C1 segment of cervical spinal cord (tissue), 14 donors: ENCODE data around the gene TAPT1.
"Not testable (repeated sequence)": the region's sequence is repeated elsewhere in the genome, so short reads cannot be mapped to it uniquely, and the experiment has no call there.

ENCODE experiments used
- DNase-seq, 14 donors: peaks; one replicate each; lab custom pipeline; 2025; lab: John Stamatoyannopoulos, UW

Gene TAPT1

DNA sequence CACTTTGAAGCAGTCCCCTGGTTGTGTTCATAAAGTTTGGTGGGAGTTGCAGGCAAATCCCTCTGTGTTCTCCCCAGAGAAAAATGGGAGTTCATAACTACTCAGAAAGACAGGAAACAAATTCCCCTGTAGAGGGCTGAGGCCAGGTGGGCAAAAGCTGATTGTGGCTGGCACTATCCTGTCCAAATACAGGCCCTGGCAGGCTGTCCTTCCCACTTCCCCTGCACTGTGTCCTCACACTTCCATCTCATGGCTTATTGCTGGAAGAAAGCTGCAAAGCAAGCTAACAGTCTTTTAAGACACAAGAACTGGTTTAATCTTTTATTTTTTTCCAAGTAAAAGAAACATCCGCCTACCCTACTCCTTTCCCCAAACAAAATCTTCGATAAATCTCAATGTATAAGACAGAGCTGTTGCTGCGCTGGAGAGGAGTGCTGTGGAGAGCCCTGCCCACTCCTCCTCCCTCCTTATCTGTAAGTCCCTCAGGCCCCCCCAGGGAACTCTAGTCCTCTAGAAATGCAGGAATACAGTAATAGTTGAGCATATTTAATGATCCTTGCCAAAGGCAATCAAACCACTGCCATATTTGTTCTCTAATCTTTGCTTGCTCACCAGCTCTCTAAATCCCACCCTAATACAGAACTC lies 14.0 kb downstream of the TAPT1 start:
- peak in 2 of 14 donors; percentile 8 to 22 for DNase-seq

DNA sequence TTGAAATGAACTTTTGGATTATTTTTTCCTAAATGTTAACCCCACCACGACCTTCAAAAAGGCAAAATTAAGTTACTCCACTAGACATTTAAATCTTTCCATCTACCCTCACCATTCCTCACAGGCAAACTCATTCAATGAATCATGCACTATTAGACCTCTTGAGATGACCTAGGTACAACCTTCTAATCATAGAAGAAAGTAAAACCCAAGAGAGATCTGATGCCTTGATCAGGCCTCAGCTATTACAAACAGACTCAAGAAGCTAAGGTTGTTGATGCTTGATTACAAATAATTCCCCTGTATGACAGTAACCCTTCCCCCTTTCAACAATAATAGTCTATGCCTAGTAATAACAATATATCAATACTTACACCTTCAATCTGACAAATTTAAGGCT lies 18.9 kb downstream of the TAPT1 start:
- no peak for DNase-seq

DNA sequence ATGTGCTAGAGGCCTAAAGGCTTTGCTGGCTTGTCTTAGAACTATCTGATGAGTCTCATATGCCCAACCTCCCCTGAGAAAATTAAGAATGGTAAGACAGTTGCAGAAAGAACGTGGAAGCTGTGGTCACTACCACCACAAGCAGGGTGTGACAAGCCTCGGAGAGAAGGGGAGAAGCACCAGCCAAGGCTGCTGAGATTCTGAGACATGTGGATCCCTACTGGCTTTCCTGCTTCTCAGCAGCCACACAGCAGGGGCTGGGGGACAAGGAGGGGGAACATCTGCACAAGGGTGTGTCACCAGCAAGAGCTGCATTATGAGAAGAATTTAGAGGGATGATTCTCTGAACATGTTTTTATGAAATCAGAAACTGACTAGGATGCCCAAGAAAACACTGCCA lies 19.4 kb downstream of the TAPT1 start:
- DNase-seq, result no peak

DNA sequence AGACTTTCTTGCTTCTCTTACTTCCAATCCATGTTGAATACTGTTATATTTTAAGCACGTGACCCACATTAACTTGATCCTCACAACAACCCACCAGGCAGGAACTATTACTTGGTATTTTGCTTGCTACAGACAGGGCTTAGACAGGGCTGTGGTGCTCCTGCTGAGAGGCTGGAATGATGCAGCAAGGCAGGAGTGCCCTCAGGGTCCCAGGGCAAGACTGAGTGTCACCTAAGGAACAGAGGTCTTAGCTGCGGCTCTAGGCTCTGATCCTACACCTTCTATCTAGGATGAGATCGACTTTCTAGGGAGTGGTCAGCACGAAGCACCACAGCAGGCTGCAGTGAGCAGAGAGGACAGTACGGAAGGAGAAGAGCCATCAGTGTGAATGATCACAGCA lies 20.0 kb downstream of the TAPT1 start:
- no peak for DNase-seq

DNA sequence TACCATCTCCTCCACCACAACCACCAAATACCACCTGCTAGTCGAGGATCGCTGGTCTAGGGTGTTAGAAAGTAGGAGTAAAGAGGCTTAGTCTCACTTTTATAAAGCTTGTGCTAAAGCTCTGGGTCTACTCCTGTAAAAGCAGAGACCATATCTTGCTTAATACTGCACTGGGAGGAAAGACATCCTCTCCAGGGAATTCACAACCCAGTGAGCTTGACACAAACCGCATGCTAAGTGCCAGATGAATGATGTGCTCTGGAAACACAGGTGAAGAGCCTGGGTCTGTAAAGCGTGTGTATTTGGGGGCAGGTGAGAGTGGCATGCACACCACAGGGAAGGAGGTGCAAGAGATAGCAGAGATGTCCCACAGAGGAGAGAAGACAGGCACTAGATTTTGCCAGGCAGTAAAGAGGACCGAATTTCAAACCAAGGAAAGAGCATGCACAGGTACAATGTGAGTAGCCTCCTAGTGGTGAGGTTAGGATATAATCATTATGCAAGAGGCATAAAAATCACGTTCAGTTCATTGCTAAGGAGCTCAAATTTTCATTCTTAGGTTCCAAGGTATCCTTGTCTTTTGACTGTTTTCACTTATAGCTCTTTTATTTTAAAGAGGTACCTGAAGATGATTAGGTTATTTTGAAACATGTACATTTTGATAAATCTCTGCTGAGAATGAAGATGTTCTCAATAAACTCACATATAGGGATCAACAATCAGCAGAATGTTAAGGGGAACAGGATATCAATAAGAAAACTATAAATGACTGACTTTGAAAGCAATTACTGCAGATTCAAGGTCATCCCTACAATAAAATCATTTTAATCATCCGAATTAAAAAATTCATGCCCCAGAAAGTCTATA lies 20.7 kb downstream of the TAPT1 start:
- peak in 1 of 14 donors; percentile 48 for DNase-seq

GRCh38 chr4:16204505-16204904 lies 21.8 kb downstream of the TAPT1 start:
- no peak for DNase-seq

DNA sequence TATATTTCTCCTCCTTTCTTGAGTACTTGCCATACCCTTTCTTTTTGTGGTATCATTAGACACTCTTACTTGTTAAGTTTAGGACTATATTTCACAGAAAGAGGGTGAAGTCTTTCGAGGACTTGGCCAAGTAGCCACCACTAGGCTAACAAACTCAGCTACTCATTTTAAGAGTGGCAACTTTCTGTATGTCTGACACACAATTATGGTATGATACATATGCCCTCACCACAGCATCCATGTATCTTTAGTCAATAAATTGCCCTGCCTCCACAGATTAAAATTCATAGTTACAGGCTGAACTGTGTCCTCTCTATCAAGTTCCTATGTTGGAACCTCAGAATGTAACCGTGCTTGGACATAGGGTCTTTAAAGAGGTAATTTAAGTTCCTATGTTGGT lies 23.2 kb downstream of the TAPT1 start:
- DNase-seq, result no peak

DNA sequence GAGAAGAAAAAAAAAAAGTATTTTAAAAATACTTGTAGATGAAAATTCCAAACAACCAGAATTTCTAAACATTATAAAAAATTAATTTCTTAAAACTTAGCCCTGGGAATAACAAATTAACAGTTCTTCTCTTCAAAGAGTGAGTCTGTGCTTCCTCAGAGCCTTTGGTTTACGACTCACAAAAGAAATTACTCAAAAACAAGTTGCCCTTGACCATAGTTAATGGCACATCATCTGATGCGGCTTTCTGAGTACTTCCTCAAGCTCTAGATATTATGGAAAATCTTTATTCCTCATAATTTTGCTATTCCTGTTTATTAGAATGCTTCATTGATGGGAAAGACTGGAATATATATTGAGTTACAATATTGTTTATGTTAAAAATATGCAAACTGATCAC lies 23.7 kb downstream of the TAPT1 start:
- DNase-seq, result no peak

DNA sequence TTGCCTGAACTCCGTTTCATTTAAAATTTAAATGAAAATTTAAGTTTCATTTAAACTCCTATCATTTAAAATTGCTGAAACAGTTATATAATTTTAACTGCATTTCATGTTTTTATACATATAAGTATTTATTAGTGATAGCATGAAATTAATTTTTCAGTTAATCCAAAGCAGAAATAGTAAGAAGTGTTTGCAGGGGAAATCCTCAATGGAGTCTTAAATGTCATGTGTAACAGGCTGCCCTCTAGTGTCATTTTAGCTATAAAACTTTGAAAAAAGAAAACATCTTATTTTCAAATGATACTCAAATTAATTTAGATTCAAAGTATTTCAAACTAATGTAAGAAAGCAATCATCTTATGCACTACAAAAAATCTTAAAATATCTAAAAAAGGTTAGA lies 27.2 kb downstream of the TAPT1 start:
- no peak for DNase-seq

DNA sequence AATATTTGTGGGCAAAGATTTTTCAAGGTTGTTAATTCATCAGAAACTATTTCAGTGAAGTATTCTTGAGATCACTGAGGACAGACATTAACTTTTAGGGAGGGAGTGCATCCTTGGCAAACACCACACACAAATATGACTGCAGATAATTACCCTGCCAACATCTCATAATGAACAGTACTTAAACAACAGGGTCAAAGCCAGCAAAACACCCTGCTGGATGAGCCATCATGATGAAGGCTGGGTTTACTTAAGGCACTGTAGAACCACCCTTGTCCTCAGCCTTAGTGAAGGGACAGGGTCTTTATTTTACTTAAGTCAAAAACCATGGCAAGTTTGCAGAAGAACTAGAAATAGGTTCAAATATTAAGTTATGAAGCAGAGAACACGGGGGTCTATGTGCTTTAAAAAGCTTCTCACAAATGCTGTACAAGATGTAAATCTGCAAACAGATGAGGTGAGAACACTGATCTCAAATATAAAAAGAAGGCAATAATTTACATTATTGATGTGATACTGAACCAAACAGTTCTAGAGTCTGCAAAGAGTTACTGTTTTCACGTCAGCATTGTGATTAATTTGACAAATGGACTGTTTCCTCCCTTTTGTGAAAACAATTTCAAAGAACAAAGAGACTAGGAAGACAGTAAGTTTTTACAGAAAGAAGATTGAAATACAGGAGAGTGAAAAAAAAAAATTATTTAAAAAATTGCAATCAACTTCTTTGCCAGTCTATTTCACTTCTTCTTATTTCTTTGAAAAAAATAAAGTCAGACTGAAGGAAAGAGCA lies 28.2 kb downstream of the TAPT1 start:
- DNase-seq, result no peak

- peak in 1 of 14 donors; percentile 34 for DNase-seq
Observed at GRCh38 chr4:16196482-16197393, 29.5 kb downstream of the TAPT1 start.

- no peak for DNase-seq
Observed at GRCh38 chr4:16195209-16195608, 31.1 kb downstream of the TAPT1 start.

DNA sequence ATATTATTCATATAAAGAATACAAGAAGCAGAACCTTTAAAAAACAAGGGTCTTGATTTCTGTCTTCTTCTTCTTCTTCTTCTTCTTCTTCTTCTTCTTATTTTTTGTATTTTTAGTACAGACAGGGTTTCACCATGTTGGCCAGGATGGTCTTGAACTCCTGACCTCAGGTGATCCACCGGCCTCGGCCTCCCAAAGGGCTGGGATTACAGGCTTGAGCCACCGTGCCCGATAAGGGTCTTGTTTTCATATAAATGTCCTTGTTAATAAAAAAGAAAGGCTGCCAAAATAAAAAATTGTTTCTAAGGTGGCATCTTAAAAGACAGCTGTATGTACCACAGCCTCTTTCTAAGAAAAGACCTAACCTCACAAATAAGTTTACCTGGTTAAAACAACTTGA lies 31.5 kb downstream of the TAPT1 start:
- DNase-seq, result not testable (repeated sequence)

GRCh38 chr4:16194214-16194613 lies 32.1 kb downstream of the TAPT1 start:
- no peak for DNase-seq

- DNase-seq, result no peak
Observed at GRCh38 chr4:16192631-16193518, 33.4 kb downstream of the TAPT1 start.

- no peak for DNase-seq
Observed at GRCh38 chr4:16192057-16192456, 34.2 kb downstream of the TAPT1 start.

- no peak for DNase-seq
Observed at GRCh38 chr4:16187455-16187854, 38.8 kb downstream of the TAPT1 start.

DNA sequence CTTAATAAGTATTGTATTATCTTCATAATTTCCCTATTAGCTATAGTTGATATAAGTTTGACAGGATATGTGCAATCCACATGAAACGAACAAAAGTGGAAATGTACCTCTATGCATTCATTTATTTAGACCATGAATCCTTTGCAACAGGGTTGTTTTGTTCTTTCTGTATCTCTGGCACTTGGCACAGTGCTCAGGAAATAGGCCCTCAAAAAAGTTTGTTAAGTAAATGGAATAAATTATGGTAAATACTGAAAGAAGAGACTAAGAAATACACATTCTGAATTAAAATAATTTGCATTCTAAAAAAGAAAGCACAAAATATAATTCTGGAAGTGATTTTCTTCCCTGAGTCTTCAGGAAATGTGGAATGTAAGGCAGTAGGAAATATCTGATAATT lies 39.3 kb downstream of the TAPT1 start:
- DNase-seq, result no peak

DNA sequence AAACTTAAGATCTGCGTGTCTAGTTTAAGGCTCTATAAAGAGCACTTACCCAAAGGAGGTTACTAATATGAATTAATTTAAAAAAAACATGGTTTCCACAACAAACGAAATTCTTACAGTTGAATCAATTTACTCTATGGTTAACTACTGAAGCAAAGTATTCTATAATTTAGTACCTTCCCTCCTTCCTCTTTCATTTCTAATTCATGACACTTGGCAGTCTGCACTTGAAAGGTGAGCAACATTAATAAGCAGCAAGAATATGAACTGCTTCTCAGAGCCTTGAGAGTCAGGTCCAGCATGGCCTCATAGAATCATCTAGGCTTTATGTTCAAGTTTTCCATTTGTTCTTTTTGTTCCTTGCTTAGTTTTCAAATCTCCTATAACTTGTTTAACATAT lies 42.7 kb downstream of the TAPT1 start:
- DNase-seq, result no peak

DNA sequence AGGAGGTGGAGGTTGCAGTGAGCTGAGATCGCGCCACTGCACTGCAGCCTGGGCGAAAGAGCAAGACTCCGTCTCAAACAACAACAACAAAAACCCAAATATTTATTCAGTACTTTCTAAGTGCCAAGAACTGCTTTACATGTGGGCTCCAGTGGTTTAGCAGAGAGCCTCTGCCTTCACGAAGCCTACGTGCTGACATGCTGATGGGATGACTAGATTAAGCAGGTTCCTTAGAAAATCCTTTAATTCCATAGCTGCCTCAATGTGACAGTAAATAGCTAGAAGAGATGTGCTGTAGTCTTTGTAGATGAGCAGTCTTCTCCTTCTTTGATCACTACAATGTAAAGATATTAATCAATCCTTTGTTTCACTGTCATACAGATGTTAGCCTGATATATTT lies 49.6 kb downstream of the TAPT1 start:
- no peak for DNase-seq
